Measurements from ENCODE around the gene PLXNA2.

PLXNA2 gene

DNA sequence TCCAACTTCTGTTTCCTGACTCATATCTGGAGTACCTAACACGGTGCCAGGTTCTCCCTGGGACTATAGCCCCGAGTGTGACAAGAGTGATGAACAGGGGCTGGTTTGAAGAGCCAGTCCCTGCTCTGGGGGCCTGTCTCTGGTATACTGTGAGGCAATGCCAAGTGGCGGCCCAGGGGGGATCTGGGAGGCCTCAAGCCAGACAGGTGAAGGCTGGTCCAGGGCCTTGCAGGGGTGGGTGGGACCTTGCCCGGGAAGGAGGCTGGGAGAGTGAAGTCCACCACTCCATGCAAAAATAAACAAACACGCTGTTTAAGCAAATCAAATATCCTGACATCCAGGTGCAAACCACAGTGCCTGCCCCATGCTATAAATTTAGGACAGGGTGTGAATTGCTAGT is 6.8 kb upstream of the PLXNA2 start (continued):
- TF ChIP-seq, protein P1, sequence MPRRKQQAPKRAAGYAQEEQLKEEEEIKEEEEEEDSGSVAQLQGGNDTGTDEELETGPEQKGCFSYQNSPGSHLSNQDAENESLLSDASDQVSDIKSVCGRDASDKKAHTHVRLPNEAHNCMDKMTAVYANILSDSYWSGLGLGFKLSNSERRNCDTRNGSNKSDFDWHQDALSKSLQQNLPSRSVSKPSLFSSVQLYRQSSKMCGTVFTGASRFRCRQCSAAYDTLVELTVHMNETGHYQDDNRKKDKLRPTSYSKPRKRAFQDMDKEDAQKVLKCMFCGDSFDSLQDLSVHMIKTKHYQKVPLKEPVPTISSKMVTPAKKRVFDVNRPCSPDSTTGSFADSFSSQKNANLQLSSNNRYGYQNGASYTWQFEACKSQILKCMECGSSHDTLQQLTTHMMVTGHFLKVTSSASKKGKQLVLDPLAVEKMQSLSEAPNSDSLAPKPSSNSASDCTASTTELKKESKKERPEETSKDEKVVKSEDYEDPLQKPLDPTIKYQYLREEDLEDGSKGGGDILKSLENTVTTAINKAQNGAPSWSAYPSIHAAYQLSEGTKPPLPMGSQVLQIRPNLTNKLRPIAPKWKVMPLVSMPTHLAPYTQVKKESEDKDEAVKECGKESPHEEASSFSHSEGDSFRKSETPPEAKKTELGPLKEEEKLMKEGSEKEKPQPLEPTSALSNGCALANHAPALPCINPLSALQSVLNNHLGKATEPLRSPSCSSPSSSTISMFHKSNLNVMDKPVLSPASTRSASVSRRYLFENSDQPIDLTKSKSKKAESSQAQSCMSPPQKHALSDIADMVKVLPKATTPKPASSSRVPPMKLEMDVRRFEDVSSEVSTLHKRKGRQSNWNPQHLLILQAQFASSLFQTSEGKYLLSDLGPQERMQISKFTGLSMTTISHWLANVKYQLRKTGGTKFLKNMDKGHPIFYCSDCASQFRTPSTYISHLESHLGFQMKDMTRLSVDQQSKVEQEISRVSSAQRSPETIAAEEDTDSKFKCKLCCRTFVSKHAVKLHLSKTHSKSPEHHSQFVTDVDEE (CRISPR knock-in tag; IDR thresholded peaks at IDR 0.05): no peak
- TF ChIP-seq ARNTL (CRISPR knock-in tag; IDR thresholded peaks at IDR 0.05; ENCODE audit: borderline replicate concordance, low read depth): no peak
- TF ChIP-seq, protein P2, sequence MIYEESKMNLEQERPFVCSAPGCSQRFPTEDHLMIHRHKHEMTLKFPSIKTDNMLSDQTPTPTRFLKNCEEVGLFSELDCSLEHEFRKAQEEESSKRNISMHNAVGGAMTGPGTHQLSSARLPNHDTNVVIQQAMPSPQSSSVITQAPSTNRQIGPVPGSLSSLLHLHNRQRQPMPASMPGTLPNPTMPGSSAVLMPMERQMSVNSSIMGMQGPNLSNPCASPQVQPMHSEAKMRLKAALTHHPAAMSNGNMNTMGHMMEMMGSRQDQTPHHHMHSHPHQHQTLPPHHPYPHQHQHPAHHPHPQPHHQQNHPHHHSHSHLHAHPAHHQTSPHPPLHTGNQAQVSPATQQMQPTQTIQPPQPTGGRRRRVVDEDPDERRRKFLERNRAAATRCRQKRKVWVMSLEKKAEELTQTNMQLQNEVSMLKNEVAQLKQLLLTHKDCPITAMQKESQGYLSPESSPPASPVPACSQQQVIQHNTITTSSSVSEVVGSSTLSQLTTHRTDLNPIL (CRISPR knock-in tag; IDR thresholded peaks at IDR 0.05; ENCODE audit: low read depth): no peak
- TF ChIP-seq PPARA (CRISPR knock-in tag; IDR thresholded peaks at IDR 0.05; ENCODE audit: borderline replicate concordance): no peak
- TF ChIP-seq ISL1 (CRISPR knock-in tag; IDR thresholded peaks at IDR 0.05): no peak
- TF ChIP-seq SNAI2 (CRISPR knock-in tag; IDR thresholded peaks at IDR 0.05): no peak
- TF ChIP-seq GLIS3 (CRISPR knock-in tag; IDR thresholded peaks at IDR 0.05): no peak
- no peak for TF ChIP-seq TCF4 (CRISPR knock-in tag; IDR thresholded peaks at IDR 0.05; ENCODE audit: borderline replicate concordance)
- TF ChIP-seq ZFP30 (CRISPR knock-in tag; IDR thresholded peaks at IDR 0.05): no peak
- TF ChIP-seq ZNF8 (CRISPR knock-in tag; IDR thresholded peaks at IDR 0.05): no peak
- TF ChIP-seq ZNF70 (CRISPR knock-in tag; IDR thresholded peaks at IDR 0.05): no peak
- TF ChIP-seq OSR1 (CRISPR knock-in tag; IDR thresholded peaks at IDR 0.05): no peak
- no peak for TF ChIP-seq CSDC2 (CRISPR knock-in tag; IDR thresholded peaks at IDR 0.05)
- TF ChIP-seq, protein P3, sequence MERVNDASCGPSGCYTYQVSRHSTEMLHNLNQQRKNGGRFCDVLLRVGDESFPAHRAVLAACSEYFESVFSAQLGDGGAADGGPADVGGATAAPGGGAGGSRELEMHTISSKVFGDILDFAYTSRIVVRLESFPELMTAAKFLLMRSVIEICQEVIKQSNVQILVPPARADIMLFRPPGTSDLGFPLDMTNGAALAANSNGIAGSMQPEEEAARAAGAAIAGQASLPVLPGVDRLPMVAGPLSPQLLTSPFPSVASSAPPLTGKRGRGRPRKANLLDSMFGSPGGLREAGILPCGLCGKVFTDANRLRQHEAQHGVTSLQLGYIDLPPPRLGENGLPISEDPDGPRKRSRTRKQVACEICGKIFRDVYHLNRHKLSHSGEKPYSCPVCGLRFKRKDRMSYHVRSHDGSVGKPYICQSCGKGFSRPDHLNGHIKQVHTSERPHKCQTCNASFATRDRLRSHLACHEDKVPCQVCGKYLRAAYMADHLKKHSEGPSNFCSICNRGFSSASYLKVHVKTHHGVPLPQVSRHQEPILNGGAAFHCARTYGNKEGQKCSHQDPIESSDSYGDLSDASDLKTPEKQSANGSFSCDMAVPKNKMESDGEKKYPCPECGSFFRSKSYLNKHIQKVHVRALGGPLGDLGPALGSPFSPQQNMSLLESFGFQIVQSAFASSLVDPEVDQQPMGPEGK (CRISPR knock-in tag; IDR thresholded peaks at IDR 0.05; ENCODE audit: borderline replicate concordance): no peak

DNA sequence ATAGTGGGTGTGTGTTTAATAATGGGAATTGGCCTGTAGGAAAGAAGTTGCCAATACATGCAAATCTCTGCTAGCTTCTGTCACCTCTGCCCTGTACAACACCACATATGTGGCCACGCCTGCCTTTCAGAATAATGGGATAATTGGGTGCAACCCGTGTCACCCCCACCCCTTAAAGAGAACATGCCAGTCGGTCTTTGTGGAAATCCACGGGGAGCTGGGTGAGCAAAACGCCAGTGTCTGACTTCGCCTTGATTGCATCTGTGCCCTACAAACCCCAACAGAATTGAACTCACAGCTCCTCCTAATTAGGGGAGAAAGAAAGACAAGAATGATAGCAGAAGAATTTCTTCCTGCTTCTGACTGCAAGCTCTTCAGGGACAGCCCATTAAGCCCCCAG is 6.4 kb upstream of the PLXNA2 start:
- no peak for ATAC-seq
- TF ChIP-seq SNAI2 (CRISPR knock-in tag; IDR thresholded peaks at IDR 0.05) (no peak), ISL1 (CRISPR knock-in tag; IDR thresholded peaks at IDR 0.05) (no peak), ZNF8 (CRISPR knock-in tag; IDR thresholded peaks at IDR 0.05) (no peak), ZFP3 (CRISPR knock-in tag; IDR thresholded peaks at IDR 0.05) (no peak), ARNTL (CRISPR knock-in tag; IDR thresholded peaks at IDR 0.05; ENCODE audit: borderline replicate concordance, low read depth) (no peak), RARB (CRISPR knock-in tag; IDR thresholded peaks at IDR 0.05) (no peak), ZNF70 (CRISPR knock-in tag; IDR thresholded peaks at IDR 0.05) (no peak), ZNF565 (CRISPR knock-in tag; conservative IDR thresholded peaks at IDR 0.05; ENCODE audit: low read depth) (no peak), ESRRG (CRISPR knock-in tag; IDR thresholded peaks at IDR 0.05) (no peak), ZC3H10 (CRISPR knock-in tag; IDR thresholded peaks at IDR 0.05) (no peak), PPARA (CRISPR knock-in tag; IDR thresholded peaks at IDR 0.05; ENCODE audit: borderline replicate concordance) (no peak)
- TF ChIP-seq, protein P3 (CRISPR knock-in tag; IDR thresholded peaks at IDR 0.05; ENCODE audit: borderline replicate concordance): no peak
- TF ChIP-seq, protein P4, sequence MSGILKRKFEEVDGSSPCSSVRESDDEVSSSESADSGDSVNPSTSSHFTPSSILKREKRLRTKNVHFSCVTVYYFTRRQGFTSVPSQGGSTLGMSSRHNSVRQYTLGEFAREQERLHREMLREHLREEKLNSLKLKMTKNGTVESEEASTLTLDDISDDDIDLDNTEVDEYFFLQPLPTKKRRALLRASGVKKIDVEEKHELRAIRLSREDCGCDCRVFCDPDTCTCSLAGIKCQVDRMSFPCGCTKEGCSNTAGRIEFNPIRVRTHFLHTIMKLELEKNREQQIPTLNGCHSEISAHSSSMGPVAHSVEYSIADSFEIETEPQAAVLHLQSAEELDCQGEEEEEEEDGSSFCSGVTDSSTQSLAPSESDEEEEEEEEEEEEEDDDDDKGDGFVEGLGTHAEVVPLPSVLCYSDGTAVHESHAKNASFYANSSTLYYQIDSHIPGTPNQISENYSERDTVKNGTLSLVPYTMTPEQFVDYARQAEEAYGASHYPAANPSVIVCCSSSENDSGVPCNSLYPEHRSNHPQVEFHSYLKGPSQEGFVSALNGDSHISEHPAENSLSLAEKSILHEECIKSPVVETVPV (CRISPR knock-in tag; IDR thresholded peaks at IDR 0.05): no peak

DNA sequence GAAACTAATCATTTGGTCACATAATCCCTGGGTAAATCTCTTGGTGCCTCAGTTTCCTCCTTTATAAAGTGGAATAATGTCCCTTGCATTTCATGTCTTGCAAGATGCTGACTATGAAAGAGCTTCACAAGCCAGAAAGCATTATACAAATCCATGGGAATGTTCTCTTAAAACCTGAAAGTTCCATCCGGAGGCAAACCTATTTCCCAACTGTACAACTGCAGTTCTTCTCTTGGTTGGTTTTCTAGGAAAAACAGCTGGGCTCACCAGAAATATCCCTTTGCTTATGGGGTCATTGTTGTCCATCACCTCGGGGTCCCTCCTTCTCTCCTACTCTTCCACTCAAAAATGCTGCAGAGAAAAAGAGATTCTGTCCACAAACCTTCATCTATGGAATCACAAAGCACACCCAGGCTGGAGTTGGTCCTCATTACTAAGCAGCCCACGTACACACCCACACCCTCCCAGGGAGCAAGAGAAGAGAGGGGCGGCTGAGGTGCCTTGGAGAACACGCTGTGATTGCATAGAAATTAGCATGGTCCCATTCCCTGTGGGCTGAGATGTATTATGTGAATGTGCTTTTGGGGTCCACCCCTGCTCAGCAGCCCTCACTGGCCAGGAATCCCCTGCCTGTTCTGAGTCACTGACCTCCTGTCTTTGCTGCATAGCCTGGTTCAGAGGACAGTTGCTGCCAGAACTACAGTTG is 5.0 kb upstream of the PLXNA2 start:
- no peak for ATAC-seq
- TF ChIP-seq CSDC2 (CRISPR knock-in tag; IDR thresholded peaks at IDR 0.05) (no peak), BACH2 (CRISPR knock-in tag; IDR thresholded peaks at IDR 0.05; ENCODE audit: borderline replicate concordance) (no peak), ZNF565 (CRISPR knock-in tag; conservative IDR thresholded peaks at IDR 0.05; ENCODE audit: low read depth) (no peak), OSR1 (CRISPR knock-in tag; IDR thresholded peaks at IDR 0.05) (no peak), SNAI2 (CRISPR knock-in tag; IDR thresholded peaks at IDR 0.05) (no peak), ZNF8 (CRISPR knock-in tag; IDR thresholded peaks at IDR 0.05) (no peak), ZFP3 (CRISPR knock-in tag; IDR thresholded peaks at IDR 0.05) (no peak), TCF4 (CRISPR knock-in tag; IDR thresholded peaks at IDR 0.05; ENCODE audit: borderline replicate concordance) (no peak), ESRRG (CRISPR knock-in tag; IDR thresholded peaks at IDR 0.05) (no peak), GLIS3 (CRISPR knock-in tag; IDR thresholded peaks at IDR 0.05) (no peak), ZNF70 (CRISPR knock-in tag; IDR thresholded peaks at IDR 0.05) (no peak)
- TF ChIP-seq, protein P3 (CRISPR knock-in tag; IDR thresholded peaks at IDR 0.05; ENCODE audit: borderline replicate concordance): no peak
- TF ChIP-seq, protein P2 (CRISPR knock-in tag; IDR thresholded peaks at IDR 0.05; ENCODE audit: low read depth): no peak
- TF ChIP-seq, protein P4 (CRISPR knock-in tag; IDR thresholded peaks at IDR 0.05): no peak
